OCI-LY7 (cell line): Measurements from ENCODE around the gene LUM. TPM values are rescaled to one million over a fixed set of nuclear protein-coding genes. Genes with fewer than 3 reads are reported as not detected.

Source experiments
- BruUV-seq: library from RNA; stranded (reverse); fragments of 400-500 nt; replicated peaks from 2 replicates; lab custom pipeline; 2021; lab: Mats Ljungman, UMichigan
- CTCF ChIA-PET: fragments of 300-600 bp; sonication (Branson Sonifier 250); formaldehyde crosslinking; loops from one replicate; lab custom pipeline; 2022; ENCODE audit warnings: antibody characterized with exemption; ENCODE audit not compliant: unreplicated experiment; lab: Charles Lee
- POLR2A ChIA-PET: fragments of 300-600 bp; sonication (Branson Sonifier 250); formaldehyde crosslinking; loops from one replicate; lab custom pipeline; 2022; ENCODE audit warnings: antibody characterized with exemption; lab: Charles Lee
- DNase-seq: peaks from one replicate; pipeline ENCODE4 v3.0.0-alpha.2; 2015; ENCODE audit warnings: low spot score
- H2AFZ ChIP-seq: fragments of 200-600 bp; sonication (generic), shearing (Covaris generic); 2 replicates; pipeline ENCODE4 v1.6.1; 2014; ENCODE audit warnings: mild to moderate bottlenecking, antibody characterized with exemption, low read length, moderate library complexity
- H3K27ac ChIP-seq: fragments of 200-600 bp; sonication (generic); 2 replicates; pipeline ENCODE4 v1.5.1; 2014; ENCODE audit warnings: mixed run types, low read depth, mild to moderate bottlenecking, moderate library complexity, low read length, inconsistent platforms; ENCODE audit not compliant: poor library complexity, severe bottlenecking
- H3K36me3 ChIP-seq: fragments of 200-600 bp; sonication (generic); 2 replicates; pipeline ENCODE4 v1.6.1; 2014; ENCODE audit warnings: mild to moderate bottlenecking, antibody characterized with exemption, low read length, moderate library complexity, mixed read lengths; ENCODE audit not compliant: insufficient read depth
- H3K4me1 ChIP-seq: fragments of 200-600 bp; sonication (generic); 2 replicates; pipeline ENCODE4 v1.5.1; 2014; ENCODE audit warnings: mild to moderate bottlenecking, low read length; ENCODE audit not compliant: insufficient read depth, poor library complexity, severe bottlenecking
- H3K4me2 ChIP-seq: fragments of 200-600 bp; sonication (generic); 2 replicates; pipeline ENCODE4 v1.6.1; 2014; ENCODE audit warnings: mild to moderate bottlenecking, low read length
- H3K4me3 ChIP-seq: fragments of 200-600 bp; sonication (generic); 2 replicates; pipeline ENCODE4 v1.5.1; 2014; ENCODE audit warnings: mild to moderate bottlenecking, low read depth, low read length; ENCODE audit not compliant: poor library complexity, severe bottlenecking
- H3K79me2 ChIP-seq: fragments of 200-600 bp; sonication (generic); 2 replicates; pipeline ENCODE4 v1.6.1; 2016; ENCODE audit warnings: low read depth, mild to moderate bottlenecking, low read length, moderate library complexity, mixed read lengths; ENCODE audit not compliant: insufficient read depth
- H3K9me2 ChIP-seq: fragments of 200-600 bp; sonication (generic); 2 replicates; pipeline ENCODE4 v1.6.1; 2016; ENCODE audit warnings: mild to moderate bottlenecking, low read length, mixed read lengths; ENCODE audit not compliant: insufficient read depth
- H3K9me3 ChIP-seq: fragments of 200-600 bp; sonication (generic); 2 replicates; pipeline ENCODE4 v1.6.1; 2014; ENCODE audit warnings: mild to moderate bottlenecking, mixed run types, low read length, mixed read lengths
- H4K20me1 ChIP-seq: fragments of 200-600 bp; sonication (generic); 2 replicates; pipeline ENCODE4 v1.6.1; 2014; ENCODE audit warnings: mild to moderate bottlenecking, antibody characterized with exemption, low read length, moderate library complexity, mixed read lengths; ENCODE audit not compliant: insufficient read depth
- CTCF ChIP-seq: fragments of 200-600 bp; sonication (generic); conservative IDR thresholded peaks from 2 replicates; pipeline ENCODE4 v1.5.1; 2014; ENCODE audit warnings: mild to moderate bottlenecking, antibody characterized with exemption, low read length, moderate library complexity, mixed read lengths
- EZH2phosphoT487 ChIP-seq: fragments of 200-600 bp; sonication (generic); IDR thresholded peaks from 2 replicates; pipeline ENCODE4 v1.6.1; 2018; ENCODE audit warnings: low read depth, borderline replicate concordance, mild to moderate bottlenecking, mixed run types, antibody characterized with exemption, low read length, moderate library complexity, mixed read lengths
- intact Hi-C: fragments of 100-400 bp; cut with micrococcal nuclease; formaldehyde crosslinking; loops from one replicate; pipeline ENCODE4 v1.10.0; 2022; ENCODE audit not compliant: unreplicated experiment
- total RNA-seq, 2 experiments: library from RNA; depleted of rRNA in 1 of 2; stranded (reverse); fragments of >200 nt in 1 of 2; shearing (Covaris generic) in 1 of 2; gene quantifications; 2 replicates each; pipeline ENCODE4 v1.2.3, GENCODE V29; 2014 to 2022

Gene LUM
- total RNA-seq, 2 experiments from 2014 or later, result not detected

- ChIA-PET POLR2A (no interaction called here), CTCF (no interaction called here)
- no peaks in the 10 kb centered on the region for H4K20me1 ChIP-seq
- no peak for DNase-seq
- H3K36me3 ChIP-seq, result no peaks in the 10 kb centered on the region
- H3K9me3 ChIP-seq, result no peaks in the 10 kb centered on the region
- H2AFZ ChIP-seq, result no peak overlapping the region
- no peaks in the 10 kb centered on the region for H3K4me1 ChIP-seq
- no peaks in the 10 kb centered on the region for H3K79me2 ChIP-seq
- no TSS peak for BruUV-seq
- intact Hi-C loops, result no loop called here
- H3K4me2 ChIP-seq, result no peak overlapping the region
- no peak overlapping the region for H3K4me3 ChIP-seq
- H3K9me2 ChIP-seq, result no peaks in the 10 kb centered on the region
- TF ChIP-seq EZH2phosphoT487, result no peak
- TF ChIP-seq CTCF, result no peak
- no peak overlapping the region for H3K27ac ChIP-seq
These were observed 52.5 kb downstream of the LUM start for GRCh38 chr12:91058786-91059185.

GRCh38 chr12:91057368-91058165 lies 53.7 kb downstream of the LUM start, which contains the start of gene KERA:
Gene KERA (minus strand): TSS chr12:91058024. CDS start chr12:91056281, 1,743 bp downstream.
- intact Hi-C loops, result no loop called here

More at GRCh38 chr12:91057368-91058165, 53.7 kb downstream of the LUM start, which contains the start of gene KERA:
- CTCF ChIA-PET, result no interaction called here
- DNase-seq, result no peak
- Histone ChIP-seq H3K27ac (no peak within 1 kb of the TSS), H3K9me3 (no peaks in the 10 kb centered on the region), H4K20me1 (no peaks in the 10 kb centered on the region), H2AFZ (no peak within 1 kb of the TSS), H3K79me2 (no peaks in the 10 kb centered on the region), H3K4me3 (no peak within 1 kb of the TSS), H3K36me3 (no peaks in the 10 kb centered on the region), H3K9me2 (no peaks in the 10 kb centered on the region), H3K4me1 (no peaks in the 10 kb centered on the region), H3K4me2 (no peak within 1 kb of the TSS)
- BruUV-seq, result no TSS peak
- TF ChIP-seq CTCF, result no peak
- TF ChIP-seq EZH2phosphoT487, result no peak
- POLR2A ChIA-PET, result no interaction called here
